ENCODE results near the gene METRN.
"Not testable (repeated sequence)": the region's sequence is repeated elsewhere in the genome, so short reads cannot be mapped to it uniquely, and the experiment has no call there.

The METRN gene

GRCh38 chr16:739560-740458, 24.9 kb downstream of the METRN start:
- no peak for DNase-seq

GRCh38 chr16:740459-740763, 25.5 kb downstream of the METRN start:
- peak in 2 of 3 donors; percentile 38 to 48 for DNase-seq

- DNase-seq, result peak; percentile 92 to 96 (median 95)
Measured at GRCh38 chr16:740764-741505, 26.0 kb downstream of the METRN start, which contains the start of gene CIAO3. Gene CIAO3, minus strand, starts transcription at chr16:740997. Its CDS starts 12 bp downstream, at chr16:740985.

DNA sequence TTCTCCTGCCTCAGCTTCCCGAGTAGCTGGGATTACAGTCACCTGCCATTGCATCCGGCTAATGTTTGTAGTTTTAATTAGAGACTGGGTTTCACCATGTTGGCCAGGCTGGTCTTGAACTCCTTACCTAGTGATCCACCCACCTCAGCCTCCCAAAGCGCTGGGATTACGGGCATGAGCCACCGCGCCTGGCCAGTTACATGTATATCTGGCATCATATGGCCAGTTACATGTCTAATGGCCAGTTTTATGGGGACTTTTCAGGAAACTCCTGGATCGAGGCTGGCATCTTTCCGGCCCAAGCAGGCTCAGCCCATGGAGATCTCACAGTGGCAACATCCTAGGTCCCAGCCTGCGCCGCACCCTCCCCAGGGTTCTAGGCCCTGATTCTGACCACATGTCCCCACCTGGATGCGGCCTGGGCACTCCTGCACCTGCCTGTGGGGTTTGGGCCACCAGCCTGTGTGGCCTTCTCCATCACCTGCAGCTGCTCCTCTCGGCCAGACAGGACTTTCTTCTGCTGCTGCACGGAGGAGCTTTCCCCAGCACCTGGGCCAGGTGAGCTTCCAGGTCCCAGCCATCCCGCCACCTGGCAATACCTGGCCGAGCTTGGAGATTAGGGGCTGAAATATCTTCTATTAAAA, 27.2 kb downstream of the METRN start:
- DNase-seq, result no peak

DNA sequence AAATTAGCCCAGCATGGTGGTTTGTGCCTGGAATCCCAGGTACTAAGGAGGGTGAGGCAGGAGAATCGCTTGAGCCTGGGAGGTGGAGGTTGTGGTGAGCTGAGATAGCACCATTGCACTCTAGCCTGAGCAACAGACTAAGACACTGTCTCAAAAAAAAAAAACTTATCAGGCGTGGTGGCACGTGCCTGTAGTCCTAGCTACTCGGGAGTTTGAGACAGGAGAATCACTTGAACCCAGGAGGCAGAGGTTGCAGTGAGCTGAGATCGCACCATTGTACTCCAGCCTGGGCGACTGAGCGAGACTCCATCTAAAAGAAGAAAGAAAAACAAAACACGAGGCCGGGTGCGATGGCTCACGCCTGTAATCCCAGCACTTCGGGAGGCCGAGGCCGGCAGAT, 28.0 kb downstream of the METRN start:
- not testable (repeated sequence) for DNase-seq

GRCh38 chr16:743794-744500, 29.0 kb downstream of the METRN start:
- no peak for DNase-seq

DNA sequence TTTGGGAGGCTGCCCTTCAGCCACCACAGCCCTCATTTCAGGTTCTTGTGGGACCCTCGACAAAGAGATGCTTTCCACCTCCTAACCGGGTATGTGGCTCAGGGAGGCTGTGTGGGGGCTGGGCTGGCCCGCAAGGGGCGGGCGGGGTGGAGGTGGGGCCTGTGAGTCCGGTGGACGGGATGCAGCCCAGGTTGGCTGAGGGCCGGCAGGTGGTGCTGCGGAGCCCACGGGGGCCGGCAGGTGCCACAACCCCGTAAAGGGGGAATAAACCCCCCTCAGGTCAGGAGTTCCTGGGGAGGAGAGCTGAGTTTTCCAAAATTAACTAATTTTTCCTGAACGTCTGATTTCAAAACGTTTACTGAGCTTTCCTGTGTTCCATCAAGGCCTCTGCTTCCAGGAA, 30.8 kb downstream of the METRN start:
- DNase-seq, result no peak

DNA sequence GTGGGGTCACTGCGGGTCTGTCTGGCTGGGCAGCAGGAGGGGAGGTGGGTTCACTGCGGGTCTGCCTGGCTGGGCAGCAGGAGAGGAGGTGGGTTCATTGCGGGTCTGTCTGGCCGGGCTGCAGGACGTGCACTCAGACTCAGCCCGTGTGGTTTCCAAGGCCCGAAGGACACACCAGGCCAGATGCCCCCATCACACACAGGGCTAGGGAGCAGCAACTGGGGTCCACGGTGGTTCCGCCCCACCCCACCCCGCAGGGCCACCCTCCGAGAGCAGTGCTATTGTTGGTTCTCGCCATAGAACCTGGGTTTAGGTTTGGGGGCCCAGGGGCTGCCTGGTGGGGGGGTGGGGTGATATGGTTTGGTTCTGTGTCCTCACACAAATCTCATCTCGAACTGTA, 31.7 kb downstream of the METRN start:
- DNase-seq, result no peak

- DNase-seq, result no peak
Measured at GRCh38 chr16:747978-748746, 33.2 kb downstream of the METRN start.

- no peak for DNase-seq
Measured at GRCh38 chr16:749010-749409, 34.1 kb downstream of the METRN start.

- DNase-seq, result no peak
Measured at GRCh38 chr16:750485-750884, 35.6 kb downstream of the METRN start.

DNA sequence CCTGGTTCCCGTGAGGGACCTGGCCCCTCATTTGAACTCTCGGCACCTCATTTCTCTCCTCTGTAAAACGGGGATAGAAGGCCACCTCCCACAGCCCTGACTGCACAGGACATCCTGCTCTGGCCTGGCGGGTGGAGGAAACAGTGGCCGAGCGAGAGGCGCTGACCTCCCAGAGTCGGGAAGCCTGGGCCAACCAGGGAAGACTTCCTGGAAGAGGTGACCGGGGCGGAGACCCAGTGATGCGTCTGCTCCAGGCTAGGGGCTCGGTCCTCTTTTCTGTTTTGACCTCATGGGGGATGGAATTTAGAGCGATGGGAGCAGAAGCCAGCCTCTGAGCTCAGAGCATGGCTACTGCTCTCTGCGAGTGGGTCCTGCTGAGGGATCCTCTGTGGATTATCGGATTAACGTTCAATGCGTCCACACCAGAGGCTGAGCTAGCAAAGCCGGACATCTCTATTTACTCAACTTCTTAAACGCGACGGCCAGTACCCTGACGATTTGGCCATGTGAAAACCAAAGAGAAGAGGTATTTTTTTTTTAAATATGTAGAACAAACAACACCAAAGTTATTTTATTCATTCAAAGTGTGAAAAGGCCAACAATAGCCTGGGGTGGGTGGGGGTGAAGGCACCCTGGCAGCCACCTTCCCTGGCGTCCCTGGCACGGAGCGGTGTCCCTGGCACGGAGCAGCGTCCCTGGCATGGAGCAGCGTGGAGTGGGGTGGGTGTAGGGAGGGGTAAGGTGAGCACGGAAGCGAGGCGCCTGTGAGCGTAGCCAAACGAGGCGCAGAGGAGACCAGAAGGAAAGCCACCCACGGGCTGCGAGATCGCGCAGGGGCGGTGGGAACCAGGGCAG, 36.5 kb downstream of the METRN start:
- DNase-seq, result no peak

- DNase-seq, result no peak
Measured at GRCh38 chr16:752007-752312, 37.0 kb downstream of the METRN start.

DNA sequence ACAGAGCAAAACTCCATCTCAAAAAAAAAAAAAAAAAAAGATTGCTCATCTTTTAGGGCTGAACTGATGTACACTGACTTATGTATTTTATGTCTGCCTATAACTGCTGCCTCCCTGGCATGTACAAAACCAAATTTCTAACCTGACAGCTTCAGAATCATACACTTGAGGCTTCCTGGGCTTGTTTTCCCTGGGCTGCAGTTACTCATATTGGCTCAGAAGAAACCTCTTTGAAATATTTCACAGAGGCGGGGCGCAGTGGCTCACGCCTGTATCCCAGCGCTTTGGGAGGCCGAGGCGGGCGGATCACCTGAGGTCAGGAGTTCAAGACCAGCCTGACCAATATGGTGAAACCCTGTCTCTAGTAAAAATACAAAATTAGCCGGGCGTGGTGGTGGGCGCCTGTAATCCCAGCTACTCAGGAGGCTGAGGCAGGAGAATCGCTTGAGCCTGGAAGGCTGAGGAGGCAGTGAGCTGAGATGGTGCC, 39.2 kb downstream of the METRN start:
- not testable (repeated sequence) for DNase-seq

- DNase-seq, result peak; percentile 61 to 73 (median 72)
Measured at GRCh38 chr16:754656-755055, 39.7 kb downstream of the METRN start.

- peak; percentile 14 to 64 (median 44) for DNase-seq
Measured at GRCh38 chr16:756428-756827, 41.5 kb downstream of the METRN start.

- DNase-seq, result no peak
Measured at GRCh38 chr16:759110-759910, 44.4 kb downstream of the METRN start.

DNA sequence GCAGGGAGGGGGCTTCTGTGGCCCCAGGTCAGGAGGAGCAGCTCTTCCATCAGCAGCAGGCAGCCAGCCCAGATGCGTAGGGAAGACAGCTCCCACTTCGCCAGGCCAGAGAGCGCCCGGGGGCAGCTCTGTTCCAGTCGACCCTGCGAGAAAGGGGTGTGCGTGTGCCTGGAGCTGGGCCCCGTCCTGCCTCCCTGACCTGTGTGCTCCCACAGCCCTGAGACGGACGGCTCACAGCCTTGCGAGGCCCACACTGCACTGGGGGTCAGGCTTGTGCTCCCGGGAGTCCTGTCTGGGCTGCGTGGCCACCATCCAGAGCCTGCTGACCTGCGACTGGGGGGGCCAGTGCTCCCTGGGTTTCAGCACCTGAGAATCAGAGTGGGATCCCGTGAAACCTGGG, 45.1 kb downstream of the METRN start:
- DNase-seq, result no peak

DNA sequence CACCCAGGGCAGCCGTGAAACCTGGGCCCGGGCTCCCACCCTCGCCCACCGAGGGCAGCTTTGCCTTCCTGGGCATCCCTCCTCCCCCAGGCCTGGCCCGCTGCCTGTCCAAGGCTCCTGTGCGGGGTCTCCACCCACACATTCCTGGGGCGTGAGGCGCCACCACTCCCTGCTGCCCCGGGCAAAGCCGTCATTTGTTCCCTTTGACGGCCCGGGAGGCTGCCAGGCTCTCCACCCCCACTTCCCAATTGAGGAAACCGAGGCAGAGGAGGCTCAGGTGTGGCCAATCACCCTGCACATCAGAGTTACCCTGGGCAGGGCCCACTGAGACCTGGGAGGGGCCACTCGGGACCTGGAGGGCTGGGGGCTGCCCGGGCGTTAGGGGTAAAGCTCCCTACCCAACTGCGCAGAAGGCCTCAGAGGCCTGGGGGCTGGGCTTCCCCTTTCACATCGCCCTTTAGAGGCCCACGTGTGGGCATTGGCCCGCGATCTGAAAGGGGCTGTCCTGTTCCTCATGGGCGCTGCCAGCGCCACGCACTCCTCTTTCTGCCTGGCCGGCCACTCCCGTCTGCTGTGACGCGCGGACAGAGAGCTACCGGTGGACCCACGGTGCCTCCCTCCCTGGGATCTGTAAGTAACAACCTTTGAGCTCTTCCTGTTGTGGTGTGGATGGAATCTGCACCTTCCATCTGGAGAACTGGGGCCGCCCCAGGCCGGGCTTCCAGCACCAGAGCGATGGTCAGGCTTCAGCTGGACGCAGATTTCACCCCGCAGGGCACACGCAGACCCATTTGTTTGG, 45.8 kb downstream of the METRN start, which contains the start of gene MSLN:
Gene MSLN, plus strand, starts transcription at position 190 of the 799 bp plus-strand sequence. CDS start 1,947 bp downstream, outside the sequence.
- no peak for DNase-seq

Measured in suppressor macrophage treated with lipopolysaccharide for 1 hour (primary cell).